Uterus (tissue), 4 donors: Measurements from ENCODE around the gene KBTBD7. TPM values are rescaled to one million over a fixed set of nuclear protein-coding genes. Genes with fewer than 3 reads are reported as not detected.

Experiments used
- DNase-seq, 2 donors: peaks; one replicate each; pipeline ENCODE4 v3.0.0-alpha.2; 2019 to 2020
- H3K27ac ChIP-seq, 2 donors: fragments of 200-600 bp; sonication (generic); 1 replicate in 1 of 2; 2 replicates in 1 of 2; pipeline ENCODE4 v1.5.1; 2016 to 2018
- H3K27me3 ChIP-seq, 2 donors: fragments of 200-600 bp; sonication (generic); one replicate each; pipeline ENCODE4 v1.5.1; 2018 to 2019; ENCODE audit warnings: control low read depth in 1 of 2
- H3K36me3 ChIP-seq, 2 donors: fragments of 200-600 bp; sonication (generic); one replicate each; pipeline ENCODE4 v1.5.1; 2019; ENCODE audit warnings: control low read depth in 1 of 2
- H3K4me1 ChIP-seq, 2 donors: fragments of 200-600 bp; sonication (generic); one replicate each; pipeline ENCODE4 v1.5.1; 2018 to 2019; ENCODE audit warnings: control low read depth in 1 of 2
- H3K4me3 ChIP-seq, 2 donors: fragments of 200-600 bp; sonication (generic); 1 replicate in 1 of 2; 2 replicates in 1 of 2; pipeline ENCODE4 v1.5.1; 2018 to 2019; ENCODE audit warnings: mild to moderate bottlenecking in 1 of 2
- H3K9me3 ChIP-seq, 2 donors: fragments of 200-600 bp; sonication (generic); one replicate each; pipeline ENCODE4 v1.5.1; 2019; ENCODE audit warnings: control low read depth in 1 of 2
- CTCF ChIP-seq, 4 experiments: fragments of 200-600 bp in 2 of 4; fragments of 450-650 bp in 2 of 4; sonication (generic) in 2 of 4; IDR thresholded peaks; one replicate each; pipeline ENCODE4 v1.5.1; 2016 to 2019; ENCODE audit warnings: antibody characterized with exemption in 4 of 4, mild to moderate bottlenecking in 2 of 4, moderate library complexity in 1 of 4
- POLR2A ChIP-seq, 2 donors: fragments of 450-650 bp; IDR thresholded peaks; one replicate each; pipeline ENCODE4 v1.6.1; 2016; ENCODE audit warnings: antibody characterized with exemption in 2 of 2, mild to moderate bottlenecking in 1 of 2, moderate library complexity in 1 of 2
- intact Hi-C: fragments of 100-400 bp; cut with DNase I; formaldehyde crosslinking; loops from one replicate; pipeline ENCODE4 v1.15.1; 2023; ENCODE audit warnings: low total_unique reads
- total RNA-seq, 4 donors: library from RNA; depleted of rRNA in 3 of 4; stranded (reverse); fragments of >200 nt in 3 of 4; gene quantifications; one replicate each; pipeline versions ENCODE4 v1.1.0 to v1.2.4, GENCODE V29; 2014 to 2023
- donor health status: DM: yes; HTN: yes; CAD: no.

Gene KBTBD7
- total RNA-seq, 4 donors from 2014 or later: 5.9 to 44.0 (median 8.8) TPM

DNA sequence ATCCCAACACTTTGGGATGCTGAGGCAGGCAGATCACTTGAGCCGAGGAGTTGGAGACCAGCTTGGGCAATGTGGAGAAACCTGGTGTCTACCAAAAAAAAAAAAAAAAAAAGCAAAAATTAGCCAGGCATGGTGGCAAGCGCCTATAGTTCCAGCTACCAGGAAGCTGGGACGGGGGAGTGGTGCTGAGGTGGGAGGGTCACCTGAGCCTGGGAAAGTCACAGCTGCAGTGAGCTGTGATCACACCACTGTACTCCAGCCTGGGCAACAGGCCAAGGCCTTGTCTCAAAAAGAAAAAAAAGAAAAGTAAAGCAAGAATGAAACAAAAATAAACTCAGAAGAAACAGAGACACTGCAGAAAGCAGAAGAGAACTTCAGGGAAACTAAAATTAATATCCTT lies 37.4 kb upstream of the KBTBD7 start:
- TF ChIP-seq POLR2A (IDR thresholded peaks at IDR 0.05): no peak
- TF ChIP-seq CTCF (IDR thresholded peaks at IDR 0.05): no peak
- H3K36me3 ChIP-seq: no peaks in the 10 kb centered on the region
- intact Hi-C loops: no loop called here

DNA sequence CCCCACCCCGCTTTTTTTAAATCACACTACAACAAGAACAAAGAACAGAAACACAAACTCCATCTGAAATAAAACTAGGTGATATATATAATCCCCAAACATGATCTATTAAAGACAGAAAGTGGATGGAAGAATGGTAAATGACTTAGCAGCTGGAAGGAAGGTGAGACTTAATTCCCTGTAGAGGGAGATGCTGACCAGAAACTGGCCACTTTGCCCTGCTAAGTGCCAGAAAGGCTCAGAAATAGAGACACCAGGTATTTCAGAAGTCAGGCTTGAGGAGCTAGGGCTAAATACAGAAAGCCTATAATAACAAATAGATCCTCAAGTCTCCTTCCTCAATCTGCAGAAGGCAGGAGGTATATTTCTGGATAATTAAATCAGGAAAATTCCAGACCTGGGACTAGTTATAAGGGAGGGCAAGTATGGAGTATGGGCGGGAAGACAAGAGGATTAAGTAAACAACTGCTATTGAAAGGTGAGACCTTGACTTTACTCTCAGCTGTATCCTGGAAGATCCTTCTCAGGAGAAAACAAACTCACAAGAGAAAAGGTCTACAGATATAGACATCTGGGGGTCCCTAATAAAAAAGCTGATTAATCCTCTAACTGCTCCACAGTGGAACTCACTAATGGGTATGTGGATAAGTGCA lies 36.8 kb upstream of the KBTBD7 start:
- no peaks in the 10 kb centered on the region for H3K36me3 ChIP-seq

More for the DNA sequence above, 37.4 kb upstream of the KBTBD7 start:
- no peak overlapping the region for H3K4me3 ChIP-seq
- DNase-seq: no peak
- H3K9me3 ChIP-seq: no peaks in the 10 kb centered on the region
- no peak overlapping the region for H3K27ac ChIP-seq
- no peaks in the 10 kb centered on the region for H3K27me3 ChIP-seq
- H3K4me1 ChIP-seq: no peaks in the 10 kb centered on the region

GRCh38 chr13:41229356-41229755 lies 35.0 kb upstream of the KBTBD7 start:
- no peak for DNase-seq
- intact Hi-C loops: no loop called here
- TF ChIP-seq POLR2A (IDR thresholded peaks at IDR 0.05) (no peak), CTCF (IDR thresholded peaks at IDR 0.05) (no peak)

More for the DNA sequence above, 36.8 kb upstream of the KBTBD7 start:
- Histone ChIP-seq H3K9me3 (no peaks in the 10 kb centered on the region), H3K27ac (no peak overlapping the region), H3K27me3 (no peaks in the 10 kb centered on the region), H3K4me1 (no peaks in the 10 kb centered on the region), H3K4me3 (no peak overlapping the region)
- intact Hi-C loops: no loop called here
- no peak for DNase-seq
- TF ChIP-seq POLR2A (IDR thresholded peaks at IDR 0.05) (no peak), CTCF (IDR thresholded peaks at IDR 0.05) (no peak)

DNA sequence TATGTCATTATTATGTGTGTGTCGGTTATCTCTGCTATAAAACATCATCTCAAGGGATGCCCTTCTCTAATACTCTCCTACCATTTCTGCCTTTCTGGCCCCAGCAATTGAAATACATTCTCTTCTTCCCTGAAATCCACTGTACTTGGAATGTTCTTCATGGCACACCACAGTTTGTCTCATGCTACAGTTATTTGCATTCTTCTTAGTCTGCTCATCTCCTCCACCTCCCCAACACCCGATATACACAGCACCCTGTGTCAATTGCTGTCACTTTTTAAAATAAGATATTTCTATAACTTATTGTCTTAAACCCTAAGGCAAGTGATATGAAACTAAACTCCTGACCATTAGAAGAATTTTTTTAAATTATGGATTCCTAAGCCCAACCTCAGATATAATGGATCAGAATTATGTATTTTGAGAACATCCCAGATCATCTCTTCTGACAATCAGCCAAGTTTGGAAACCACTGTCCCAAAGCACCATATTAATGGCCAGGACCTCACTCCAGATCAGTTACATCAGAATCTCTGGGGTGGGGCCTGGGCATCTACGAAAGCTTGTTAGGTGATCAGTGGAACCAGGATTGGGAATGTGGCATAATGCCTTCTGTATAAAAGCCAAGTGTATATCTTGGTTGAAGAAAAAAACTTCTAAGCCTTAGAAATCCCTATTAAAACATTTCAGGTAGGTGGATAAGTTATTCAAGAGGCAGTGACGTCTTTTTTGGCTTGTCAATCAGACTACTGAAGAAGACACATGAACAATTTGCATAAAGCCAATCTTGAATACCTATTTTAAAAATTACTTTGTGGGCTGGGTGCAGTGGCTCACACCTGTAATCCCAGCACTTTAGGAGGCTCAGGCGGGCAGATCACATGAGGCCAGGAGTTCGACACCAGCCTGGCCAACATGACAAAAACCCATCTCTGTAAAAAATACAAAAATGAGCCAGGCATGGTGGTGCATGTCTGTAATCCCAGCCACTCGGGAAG lies 30.0 kb upstream of the KBTBD7 start:
- no peak for TF ChIP-seq POLR2A (IDR thresholded peaks at IDR 0.05)
- no peak for TF ChIP-seq CTCF (IDR thresholded peaks at IDR 0.05)
- no peaks in the 10 kb centered on the region for H3K36me3 ChIP-seq
- no peak overlapping the region for H3K4me3 ChIP-seq
- H3K27me3 ChIP-seq: no peaks in the 10 kb centered on the region
- intact Hi-C loops: no loop called here
- H3K4me1 ChIP-seq: no peaks in the 10 kb centered on the region
- no peak overlapping the region for H3K27ac ChIP-seq
- H3K9me3 ChIP-seq: no peaks in the 10 kb centered on the region
- no peak for DNase-seq

More at GRCh38 chr13:41229356-41229755, 35.0 kb upstream of the KBTBD7 start:
- Histone ChIP-seq H3K27me3 (no peaks in the 10 kb centered on the region), H3K4me1 (no peaks in the 10 kb centered on the region), H3K27ac (no peak overlapping the region), H3K9me3 (no peaks in the 10 kb centered on the region), H3K36me3 (no peaks in the 10 kb centered on the region), H3K4me3 (no peak overlapping the region)
